GM19468 (cell line): ENCODE data around the gene PCGF5.
A peak's percentile ranks its signal among the peaks of the same experiment; 100 is the strongest.
"Not testable (repeated sequence)": the region's sequence is repeated elsewhere in the genome, so short reads cannot be mapped to it uniquely, and the experiment has no call there.

Experiments
- ATAC-seq: cut with Tn5 transposase; IDR thresholded peaks from one replicate; pipeline ENCODE4 v1.9.1; 2021; ENCODE audit warnings: mild to moderate bottlenecking, moderate library complexity, moderate number of reproducible peaks; ENCODE audit not compliant: unreplicated experiment; ENCODE audit errors: extremely low read depth

PCGF5 gene

GRCh38 chr10:91220194-91220953 lies at the start of gene PCGF5:
PCGF5 (plus strand) TSS chr10:91220663; CDS start chr10:91222872, 2,209 bp downstream.
- ATAC-seq, result peak; percentile 92

GRCh38 chr10:91171485-91171884 lies 49.0 kb upstream of the PCGF5 start:
- ATAC-seq, result no peak

GRCh38 chr10:91172348-91172747 lies 48.1 kb upstream of the PCGF5 start:
- no peak for ATAC-seq

- ATAC-seq, result no peak
Measured at GRCh38 chr10:91185239-91185875, 35.1 kb upstream of the PCGF5 start.

- no peak for ATAC-seq
Measured at GRCh38 chr10:91187156-91187555, 33.3 kb upstream of the PCGF5 start.

- ATAC-seq, result not testable (repeated sequence)
Measured at GRCh38 chr10:91188010-91188409, 32.5 kb upstream of the PCGF5 start.

GRCh38 chr10:91188889-91189288 lies 31.6 kb upstream of the PCGF5 start:
- ATAC-seq, result no peak

GRCh38 chr10:91190388-91190870 lies 30.0 kb upstream of the PCGF5 start:
- ATAC-seq, result no peak

GRCh38 chr10:91190876-91191583 lies 29.4 kb upstream of the PCGF5 start:
- no peak for ATAC-seq

- no peak for ATAC-seq
Measured at GRCh38 chr10:91191584-91191919, 28.9 kb upstream of the PCGF5 start.

- ATAC-seq, result no peak
Measured at GRCh38 chr10:91194497-91195179, 25.8 kb upstream of the PCGF5 start.

- no peak for ATAC-seq
Measured at GRCh38 chr10:91196268-91197048, 24.0 kb upstream of the PCGF5 start.

GRCh38 chr10:91197127-91197526 lies 23.3 kb upstream of the PCGF5 start:
- no peak for ATAC-seq

- ATAC-seq, result peak; percentile 77
Measured at GRCh38 chr10:91198781-91199180, 21.7 kb upstream of the PCGF5 start.

GRCh38 chr10:91200314-91201212 lies 19.9 kb upstream of the PCGF5 start:
- no peak for ATAC-seq

- ATAC-seq, result no peak
Measured at GRCh38 chr10:91201213-91201996, 19.1 kb upstream of the PCGF5 start.

- no peak for ATAC-seq
Measured at GRCh38 chr10:91206427-91206826, 14.0 kb upstream of the PCGF5 start.

GRCh38 chr10:91206837-91207474 lies 13.5 kb upstream of the PCGF5 start:
- no peak for ATAC-seq
